DMS79 treated with DMSO at 0.1 percent for 48 hours (cell line): Measurements from ENCODE around the gene SPSB3.

Experiments
- DNase-seq: peaks from one replicate; lab custom pipeline; 2025; lab: John Stamatoyannopoulos, UW

SPSB3 gene

GRCh38 chr16:1782408-1783264, at the start of gene SPSB3, which contains the start of gene NUBP2:
TSS of gene SPSB3 (minus strand) at chr16:1782571. CDS start at chr16:1781483, 1,088 bp downstream.
TSS of gene NUBP2 (plus strand) at chr16:1782960. CDS start at chr16:1783021, 61 bp downstream.
- DNase-seq, result peak; percentile 97

- no peak for DNase-seq
Observed at GRCh38 chr16:1831186-1832075, 49.1 kb upstream of the SPSB3 start.

GRCh38 chr16:1830213-1830612, 47.8 kb upstream of the SPSB3 start:
- no peak for DNase-seq

GRCh38 chr16:1828645-1829410, 46.5 kb upstream of the SPSB3 start:
- no peak for DNase-seq

GRCh38 chr16:1826691-1827573, 44.6 kb upstream of the SPSB3 start, which contains the start of the genes FAHD1 and HAGH:
TSS of gene FAHD1 (plus strand) at chr16:1827206. CDS start at chr16:1827239, 33 bp downstream.
TSS of gene HAGH (minus strand) at chr16:1826825. CDS start at chr16:1826787, 38 bp downstream.
- DNase-seq, result peak; percentile 85

- no peak for DNase-seq
Observed at GRCh38 chr16:1825864-1826690, 43.7 kb upstream of the SPSB3 start.

DNA sequence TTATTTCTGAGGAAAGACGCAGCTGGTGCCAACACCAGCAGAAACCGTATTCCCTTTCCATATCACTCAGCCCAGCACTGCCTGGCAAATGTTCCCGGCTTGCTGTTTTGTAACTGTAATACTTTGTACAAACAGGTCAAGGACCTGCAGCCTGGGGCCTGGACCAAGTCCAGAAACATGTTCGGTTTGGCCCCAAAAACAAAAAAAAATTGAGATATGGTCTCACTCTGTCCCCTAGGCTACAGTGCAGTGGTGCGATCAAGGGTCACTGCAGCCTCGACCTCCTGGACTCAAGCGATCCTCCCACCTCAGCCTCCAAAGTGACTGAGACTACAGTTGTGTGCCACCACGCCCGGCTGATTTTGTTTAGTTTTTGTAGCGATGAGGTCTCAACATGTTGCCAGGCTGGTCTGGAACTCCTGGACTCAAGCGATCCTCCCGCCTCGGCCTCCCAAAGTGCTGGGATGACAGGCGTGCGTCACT, 43.1 kb upstream of the SPSB3 start:
- no peak for DNase-seq

DNA sequence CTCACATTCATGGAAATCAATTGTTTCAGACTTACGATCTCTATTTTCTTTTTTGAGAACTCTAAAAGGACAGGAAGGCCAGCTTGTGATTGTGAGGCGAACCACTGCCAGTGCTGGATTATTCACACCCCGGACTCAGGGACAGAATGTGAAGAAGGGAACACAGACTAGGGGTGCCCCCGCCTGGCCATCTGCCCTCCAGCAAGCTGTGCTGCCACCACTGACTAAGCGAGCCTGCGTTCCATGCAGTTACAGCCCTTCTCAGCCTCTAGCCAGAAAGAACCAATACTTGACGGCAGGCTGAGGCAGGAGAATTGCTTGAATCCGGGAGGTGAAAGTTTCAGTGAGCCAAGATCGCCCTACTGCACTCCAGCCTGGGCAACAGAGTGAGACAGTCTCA, 41.5 kb upstream of the SPSB3 start:
- DNase-seq, result no peak

- DNase-seq, result no peak
Observed at GRCh38 chr16:1822801-1823200, 40.4 kb upstream of the SPSB3 start.

DNA sequence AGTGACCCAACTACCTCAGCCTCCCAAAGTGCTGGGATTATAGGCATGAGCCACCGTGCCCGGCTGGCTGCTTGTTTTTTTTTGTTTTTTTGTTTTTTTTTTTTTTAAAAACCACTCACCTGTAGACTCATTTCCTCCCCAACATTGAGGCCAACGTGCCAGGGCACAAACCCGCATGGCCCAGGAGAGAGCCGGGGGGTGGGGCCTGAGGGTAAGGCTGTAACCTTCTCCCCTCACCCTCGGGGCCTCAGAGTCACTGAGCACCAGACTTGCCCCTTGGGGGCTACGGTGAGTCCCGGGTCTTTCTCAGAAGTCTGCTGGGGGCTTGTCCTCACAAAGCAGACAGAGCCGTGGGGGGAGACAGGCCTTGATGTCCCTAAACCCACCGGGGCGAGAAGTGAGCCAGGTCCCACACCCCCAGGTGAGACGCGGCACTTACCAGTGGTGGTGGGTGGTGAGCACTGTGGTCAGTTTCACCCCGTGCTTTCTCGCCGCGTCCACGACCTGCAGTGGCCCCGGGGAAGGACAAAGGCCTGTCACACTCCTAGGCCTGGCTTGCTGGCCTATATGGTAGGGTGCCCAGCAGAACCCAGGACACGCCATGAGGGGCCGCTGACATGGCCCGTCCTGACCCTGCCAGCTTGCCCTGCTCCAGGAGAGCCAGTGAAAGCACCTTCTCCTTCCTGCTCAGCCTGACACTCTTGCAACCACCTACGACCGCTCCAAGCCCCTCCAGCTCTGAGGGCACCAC, 39.7 kb upstream of the SPSB3 start:
- no peak for DNase-seq

DNA sequence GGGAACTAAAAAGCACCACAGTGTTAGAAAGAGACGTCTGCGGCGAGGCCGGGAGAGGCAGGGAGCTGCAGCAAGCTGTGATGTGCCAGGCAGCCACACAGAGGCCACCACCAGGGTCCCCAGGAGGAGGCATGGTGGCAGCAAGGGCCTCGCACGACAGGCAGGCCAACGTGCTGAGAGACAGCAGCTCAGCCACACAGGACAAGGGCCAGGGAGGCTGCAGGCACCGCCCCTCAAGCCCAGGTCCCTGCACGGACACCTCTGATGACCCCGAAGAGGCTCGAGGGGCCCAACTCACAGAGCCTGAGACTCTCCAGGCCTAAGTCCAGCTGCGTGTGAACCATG, 38.5 kb upstream of the SPSB3 start:
- no peak for DNase-seq

- no peak for DNase-seq
Observed at GRCh38 chr16:1820096-1820945, 38.0 kb upstream of the SPSB3 start.

GRCh38 chr16:1819611-1820010, 37.2 kb upstream of the SPSB3 start:
- no peak for DNase-seq

GRCh38 chr16:1818873-1819525, 36.6 kb upstream of the SPSB3 start:
- DNase-seq, result no peak

GRCh38 chr16:1818204-1818872, 36.0 kb upstream of the SPSB3 start:
- DNase-seq, result no peak

GRCh38 chr16:1817716-1818115, 35.3 kb upstream of the SPSB3 start:
- no peak for DNase-seq

GRCh38 chr16:1817276-1817589, 34.9 kb upstream of the SPSB3 start:
- DNase-seq, result no peak
